ENCODE results near the gene NUP93.

DNA sequence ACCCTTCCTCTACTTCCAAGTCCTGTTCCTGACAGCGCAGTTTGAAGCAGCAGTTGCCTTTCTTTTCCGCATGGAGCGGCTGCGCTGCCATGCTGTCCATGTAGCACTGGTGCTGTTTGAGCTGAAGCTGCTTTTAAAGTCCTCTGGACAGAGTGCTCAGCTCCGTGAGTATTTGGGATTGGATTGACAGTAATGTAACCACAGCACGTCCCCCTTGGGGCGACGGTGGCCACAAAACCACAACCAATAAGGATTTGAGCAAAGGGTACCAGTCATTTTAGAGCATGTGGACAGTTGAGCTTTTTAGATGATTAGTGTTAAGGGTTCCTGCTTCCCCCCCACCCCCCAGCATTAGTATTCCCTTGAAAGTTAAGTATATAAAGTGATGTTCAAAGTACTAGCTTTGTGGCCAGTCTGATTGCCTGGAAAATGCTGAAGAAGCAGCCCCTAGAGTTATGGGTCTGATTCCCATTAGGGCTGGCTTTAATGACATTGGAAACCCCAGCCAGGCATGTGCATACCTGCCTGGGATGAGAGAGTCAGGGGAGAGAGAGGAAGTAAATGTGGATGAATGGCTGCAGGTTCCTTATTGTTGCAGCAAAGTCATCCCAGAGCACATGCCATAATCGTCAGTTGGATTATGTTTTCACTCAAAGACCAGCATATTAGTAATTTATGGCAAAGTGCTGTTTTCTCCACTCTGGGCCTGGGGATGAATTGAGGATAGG is 103.5 kb downstream of the NUP93 start:
- TF ChIP-seq, protein P1, sequence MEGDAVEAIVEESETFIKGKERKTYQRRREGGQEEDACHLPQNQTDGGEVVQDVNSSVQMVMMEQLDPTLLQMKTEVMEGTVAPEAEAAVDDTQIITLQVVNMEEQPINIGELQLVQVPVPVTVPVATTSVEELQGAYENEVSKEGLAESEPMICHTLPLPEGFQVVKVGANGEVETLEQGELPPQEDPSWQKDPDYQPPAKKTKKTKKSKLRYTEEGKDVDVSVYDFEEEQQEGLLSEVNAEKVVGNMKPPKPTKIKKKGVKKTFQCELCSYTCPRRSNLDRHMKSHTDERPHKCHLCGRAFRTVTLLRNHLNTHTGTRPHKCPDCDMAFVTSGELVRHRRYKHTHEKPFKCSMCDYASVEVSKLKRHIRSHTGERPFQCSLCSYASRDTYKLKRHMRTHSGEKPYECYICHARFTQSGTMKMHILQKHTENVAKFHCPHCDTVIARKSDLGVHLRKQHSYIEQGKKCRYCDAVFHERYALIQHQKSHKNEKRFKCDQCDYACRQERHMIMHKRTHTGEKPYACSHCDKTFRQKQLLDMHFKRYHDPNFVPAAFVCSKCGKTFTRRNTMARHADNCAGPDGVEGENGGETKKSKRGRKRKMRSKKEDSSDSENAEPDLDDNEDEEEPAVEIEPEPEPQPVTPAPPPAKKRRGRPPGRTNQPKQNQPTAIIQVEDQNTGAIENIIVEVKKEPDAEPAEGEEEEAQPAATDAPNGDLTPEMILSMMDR (IDR thresholded peaks at IDR 0.05; ENCODE audit: low read depth, low read length): no peak
- TF ChIP-seq POLR2A (IDR thresholded peaks at IDR 0.05; ENCODE audit: extremely low read depth, insufficient read length) (no peak), MYC (IDR thresholded peaks at IDR 0.05; ENCODE audit: low read depth, low read length) (no peak)
- TF ChIP-seq, protein P2, sequence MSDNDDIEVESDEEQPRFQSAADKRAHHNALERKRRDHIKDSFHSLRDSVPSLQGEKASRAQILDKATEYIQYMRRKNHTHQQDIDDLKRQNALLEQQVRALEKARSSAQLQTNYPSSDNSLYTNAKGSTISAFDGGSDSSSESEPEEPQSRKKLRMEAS (IDR thresholded peaks at IDR 0.05; ENCODE audit: low read depth, low read length): no peak
